K562 (cell line): ENCODE results near the gene PRKD1. TPM values are rescaled to one million over a fixed set of nuclear protein-coding genes. Genes with fewer than 3 reads are reported as not detected.

Experiments used
- ATAC-seq: fragments of 200-7000 bp; cut with Tn5 transposase; 3 replicates; pipeline ENCODE4 v1.9.1; 2020; ENCODE audit warnings: moderate library complexity
- BruUV-seq: library from RNA; stranded (reverse); fragments of 400-500 nt; replicated peaks from 2 replicates; lab custom pipeline; 2021; lab: Mats Ljungman, UMichigan
- CTCF ChIA-PET: fragments of 300-600 bp; formaldehyde crosslinking; extraction: SDS; loops from one replicate; lab custom pipeline; 2021; ENCODE audit warnings: low intra/inter-chr PET ratio; lab: Yijun Ruan, JAX
- POLR2A ChIA-PET: fragments of 300-600, 350-650 bp; sonication (Branson Sonifier 250); formaldehyde crosslinking; extraction: SDS; loops from one replicate; lab custom pipeline; 2021; ENCODE audit warnings: antibody characterized with exemption, inconsistent platforms; lab: Yijun Ruan, JAX
- DNase-seq, 4 experiments: peaks; one replicate each; pipeline versions ENCODE4 v3.0.0 to v3.0.0-alpha.2; 2011 to 2018; ENCODE audit warnings: low spot score in 3 of 4, mixed read lengths in 3 of 4; ENCODE audit errors: extremely low read depth in 1 of 4
- FAIRE-seq: peaks from 2 replicates; lab custom pipeline; 2011; peaks lifted over from hg19 to GRCh38; lab: Jason Lieb, UNC
- H2AFZ ChIP-seq: 2 replicates; pipeline ENCODE4 v1.6.0; 2011; ENCODE audit warnings: low read depth, low read length, control low read depth, inconsistent platforms
- H3K27ac ChIP-seq: fragments of 200-600 bp; 3 replicates; pipeline ENCODE4 v1.8.0; 2011; ENCODE audit warnings: low read depth, mild to moderate bottlenecking, control low read depth, inconsistent platforms, low read length, moderate library complexity, mixed read lengths; ENCODE audit errors: extremely low read depth
- H3K27me3 ChIP-seq, 2 experiments: fragments of 300-600 bp in 1 of 2; 2 replicates in 1 of 2; 3 replicates in 1 of 2; pipeline versions ENCODE4 v1.6.0 to v1.8.0; 2011; ENCODE audit warnings: inconsistent platforms in 2 of 2, low read length in 2 of 2, mild to moderate bottlenecking in 1 of 2, mixed read lengths in 1 of 2, moderate library complexity in 1 of 2; ENCODE audit not compliant: control insufficient read depth in 2 of 2, insufficient read depth in 2 of 2
- H3K36me3 ChIP-seq: fragments of 300-600 bp; 3 replicates; pipeline ENCODE4 v1.8.0; 2011; ENCODE audit warnings: mild to moderate bottlenecking, low read length, inconsistent platforms; ENCODE audit not compliant: control insufficient read depth, insufficient read depth
- H3K4me1 ChIP-seq, 2 experiments: fragments of 200-600 bp in 1 of 2; replicated peaks in 1 of 2; 2 replicates in 1 of 2; 3 replicates in 1 of 2; pipeline versions ENCODE4 v1.5.1 to v1.8.0; 2011; ENCODE audit warnings: inconsistent platforms in 2 of 2, low read length in 2 of 2, mild to moderate bottlenecking in 1 of 2, mixed read lengths in 1 of 2, moderate library complexity in 1 of 2; ENCODE audit not compliant: control insufficient read depth in 2 of 2, insufficient read depth in 2 of 2
- H3K4me2 ChIP-seq: 2 replicates; pipeline ENCODE4 v1.6.1; 2011; ENCODE audit warnings: low read length, control low read depth, inconsistent platforms, mixed read lengths; ENCODE audit not compliant: insufficient read depth
- H3K4me3 ChIP-seq: fragments of 200-600 bp; sonication (generic), shearing (Covaris generic); 2 replicates; pipeline ENCODE4 v1.5.1; 2016; ENCODE audit warnings: control low read depth, inconsistent platforms
- H3K79me2 ChIP-seq: fragments of 200-600 bp; 3 replicates; pipeline ENCODE4 v1.8.0; 2011; ENCODE audit warnings: low read length, inconsistent platforms; ENCODE audit not compliant: control insufficient read depth, insufficient read depth
- H3K9ac ChIP-seq, 2 experiments: 2 replicates each; pipeline versions ENCODE4 v1.6.0 to v1.6.1; 2011; ENCODE audit warnings: low read depth in 2 of 2, low read length in 2 of 2, control low read depth in 1 of 2, inconsistent platforms in 1 of 2, mild to moderate bottlenecking in 1 of 2, mixed read lengths in 1 of 2; ENCODE audit not compliant: insufficient read depth in 1 of 2
- H3K9me1 ChIP-seq: one replicate; pipeline ENCODE4 v1.6.0; 2011; ENCODE audit warnings: inconsistent platforms, mild to moderate bottlenecking, low read length, moderate library complexity; ENCODE audit not compliant: control insufficient read depth, insufficient read depth
- H3K9me3 ChIP-seq: replicated peaks from 2 replicates; pipeline ENCODE4 v1.5.1; 2011; ENCODE audit warnings: low read depth, low read length, inconsistent platforms; ENCODE audit not compliant: control insufficient read depth, insufficient read depth
- H4K20me1 ChIP-seq: replicated peaks from 2 replicates; pipeline ENCODE4 v1.6.1; 2011; ENCODE audit warnings: low read length, inconsistent platforms, mixed read lengths; ENCODE audit not compliant: control insufficient read depth, insufficient read depth
- CEBPG ChIP-seq, 3 experiments: fragments of 200-800 bp in 1 of 3; sonication (Bioruptor generic) in 1 of 3; sonication (generic) in 1 of 3; formaldehyde crosslinking in 1 of 3; IDR thresholded peaks in 2 of 3; conservative IDR thresholded peaks in 1 of 3; 2 replicates each; pipeline versions ENCODE4 v1.6.1 to v1.8.0; 2016 to 2022; ENCODE audit warnings: missing compliant biosample characterization in 2 of 3, missing genetic modification characterization in 2 of 3, mild to moderate bottlenecking in 1 of 3, missing genetic modification reagents in 1 of 3
- HDAC8 ChIP-seq: fragments of 450-650 bp; IDR thresholded peaks from 2 replicates; pipeline ENCODE4 v1.6.1; 2016; ENCODE audit warnings: mild to moderate bottlenecking, missing genetic modification characterization, moderate library complexity, missing compliant biosample characterization
- MCM3 ChIP-seq: fragments of 450-650 bp; IDR thresholded peaks from 2 replicates; pipeline ENCODE4 v1.6.1; 2016
- NFIX ChIP-seq: fragments of 250-450 bp; sonication (Bioruptor Pico); IDR thresholded peaks from 2 replicates; pipeline ENCODE4 v1.4.0; 2020; ENCODE audit warnings: low read depth, mild to moderate bottlenecking, moderate library complexity
- ZNF165 ChIP-seq: fragments of 250-450 bp; sonication (Bioruptor Pico); IDR thresholded peaks from 2 replicates; pipeline ENCODE4 v1.4.0; 2020; ENCODE audit warnings: borderline replicate concordance
- ZNF561 ChIP-seq: fragments of 450-650 bp; formaldehyde crosslinking; conservative IDR thresholded peaks from 2 replicates; pipeline ENCODE4 v1.4.0; 2020; ENCODE audit warnings: mild to moderate bottlenecking, moderate library complexity
- in situ Hi-C: fragments of 300-500 bp; cut with MboI; formaldehyde crosslinking; loops from 4 replicates; pipeline ENCODE4 v1.15.0; 2018; ENCODE audit warnings: inconsistent platforms, mixed read lengths
- intact Hi-C: fragments of 100-400 bp; cut with micrococcal nuclease; formaldehyde crosslinking; loops from 2 replicates; pipeline ENCODE4 v1.14.2; 2022
- polyA plus RNA-seq, 8 experiments: library from polyadenylated mRNA; depleted of rRNA in 4 of 8; stranded (reverse) in 5 of 8; unstranded in 3 of 8; fragments of >200 nt; fragmentation: Nextera tagmentation in 2 of 8; fragmentation: Illumina TruSeq in 1 of 8; extraction: Ambion mirVana in 2 of 8; extraction: Trizol in 1 of 8; gene quantifications; 2 replicates each; pipeline versions ENCODE4 v1.2.1 to v1.2.3, GENCODE V29; 2011 to 2014; ENCODE audit warnings: inconsistent platforms in 1 of 8, missing spikeins in 1 of 8
- total RNA-seq, 7 experiments: library from RNA; depleted of rRNA in 6 of 7; stranded (reverse); fragments of >200 nt in 6 of 7; fragmentation: Illumina TruSeq in 2 of 7; extraction: Trizol in 2 of 7; gene quantifications; 2 replicates each; pipeline versions ENCODE4 v1.2.1 to v1.2.3, GENCODE V29; 2011 to 2021; ENCODE audit warnings: low replicate concordance in 1 of 7
- TF ChIP-seq, protein P1 (sequence below): fragments of 200-800 bp; sonication (Bioruptor generic); IDR thresholded peaks from 2 replicates; pipeline ENCODE4 v1.6.1; 2017; ENCODE audit warnings: missing genetic modification characterization, missing compliant biosample characterization

The PRKD1 gene
- total and polyA plus RNA-seq, 9 of the 15 experiments (the other 6 are each of a cell fraction or from before 2014, with no cell fraction given), result 0.04 to 0.25 (median 0.13) TPM; not detected in 1

DNA sequence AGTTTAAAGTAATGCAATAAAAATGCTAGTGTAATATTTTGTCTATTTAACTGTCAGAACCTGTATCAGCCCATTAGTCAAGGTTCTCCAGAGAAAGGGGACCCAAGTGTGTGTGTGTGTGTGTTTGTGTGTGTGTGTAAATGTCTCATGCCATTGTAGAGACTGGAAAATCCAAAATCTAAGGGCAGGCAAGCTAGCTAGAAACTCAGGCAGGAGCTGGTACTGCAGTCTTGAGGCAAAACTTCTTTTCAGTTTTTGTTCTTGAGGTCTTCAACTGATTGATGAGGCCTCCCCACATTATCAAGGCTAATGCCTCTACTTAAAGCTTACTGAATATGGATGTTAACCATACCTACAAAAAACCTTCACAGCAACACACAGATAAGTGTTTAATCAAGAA, 126.7 kb downstream of the PRKD1 start:
- Histone ChIP-seq H3K27ac (no peak overlapping the region), H3K9ac (no peak overlapping the region), H2AFZ (no peak overlapping the region), H3K27me3 (no peaks in the 10 kb centered on the region), H3K4me1 (peaks cover 0 to 5% of the 10 kb centered on the region in 2 experiments; a peak in 2 of 5 replicates), H3K36me3 (no peaks in the 10 kb centered on the region), H3K9me1 (no peaks in the 10 kb centered on the region), H3K9me3 (no peaks in the 10 kb centered on the region), H3K79me2 (no peaks in the 10 kb centered on the region), H3K4me3 (no peak overlapping the region), H3K4me2 (no peak overlapping the region), H4K20me1 (no peaks in the 10 kb centered on the region)
- FAIRE-seq, result no peak
- intact Hi-C loops, result no loop called here
- in situ Hi-C loops, result no loop called here
- POLR2A ChIA-PET, result no interaction called here
- BruUV-seq, result no TSS peak
- no peak for ATAC-seq
- DNase-seq, result no peak
- no peak for TF ChIP-seq ZNF561 (CRISPR knock-in tag)
- TF ChIP-seq CEBPG (CRISPR knock-in tag; IDR thresholded peaks at IDR 0.05), result no peak
- no peak for TF ChIP-seq CEBPG (tag; conservative IDR thresholded peaks at IDR 0.05 in 1 of 2, IDR thresholded peaks at IDR 0.05 in 1 of 2)
- TF ChIP-seq MCM3, result no peak
- TF ChIP-seq NFIX (CRISPR knock-in tag), result no peak
- TF ChIP-seq, protein P1, sequence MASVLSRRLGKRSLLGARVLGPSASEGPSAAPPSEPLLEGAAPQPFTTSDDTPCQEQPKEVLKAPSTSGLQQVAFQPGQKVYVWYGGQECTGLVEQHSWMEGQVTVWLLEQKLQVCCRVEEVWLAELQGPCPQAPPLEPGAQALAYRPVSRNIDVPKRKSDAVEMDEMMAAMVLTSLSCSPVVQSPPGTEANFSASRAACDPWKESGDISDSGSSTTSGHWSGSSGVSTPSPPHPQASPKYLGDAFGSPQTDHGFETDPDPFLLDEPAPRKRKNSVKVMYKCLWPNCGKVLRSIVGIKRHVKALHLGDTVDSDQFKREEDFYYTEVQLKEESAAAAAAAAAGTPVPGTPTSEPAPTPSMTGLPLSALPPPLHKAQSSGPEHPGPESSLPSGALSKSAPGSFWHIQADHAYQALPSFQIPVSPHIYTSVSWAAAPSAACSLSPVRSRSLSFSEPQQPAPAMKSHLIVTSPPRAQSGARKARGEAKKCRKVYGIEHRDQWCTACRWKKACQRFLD (CRISPR knock-in tag), result no peak
- no peak for TF ChIP-seq HDAC8
- TF ChIP-seq ZNF165 (CRISPR knock-in tag), result no peak
- CTCF ChIA-PET, result no interaction called here
